Measurements from ENCODE around the gene KDM1B. TPM values are rescaled to one million over a fixed set of nuclear protein-coding genes. Genes with fewer than 3 reads are reported as not detected.

KDM1B gene
- total and polyA plus RNA-seq, 2 experiments from 2014 or later = 3.8 to 9.0 TPM

DNA sequence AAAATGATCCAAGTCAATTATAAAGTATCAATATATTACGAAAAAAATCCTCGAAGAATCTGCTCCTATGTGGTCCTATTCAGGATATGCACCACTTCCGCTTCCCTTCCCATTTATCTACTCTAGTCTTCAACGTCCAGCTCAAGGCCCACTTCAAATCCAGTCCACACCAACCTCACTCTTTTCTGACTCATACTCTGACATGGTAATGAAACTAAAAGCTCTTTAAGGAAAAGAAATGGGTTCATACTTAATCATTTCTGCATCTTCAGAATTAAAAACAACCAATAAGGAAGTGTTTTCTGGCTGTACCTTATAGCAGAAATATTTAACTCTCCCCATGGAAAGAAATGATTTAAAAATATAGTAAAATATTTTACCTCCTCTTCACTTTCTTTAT is 94.0 kb downstream of the KDM1B start:
- Mint-ChIP-seq H3K27me3 (ENCODE audit: insufficient read depth, low read depth, poor library complexity) (no peaks in the 10 kb centered on the region), H3K4me1 (peaks cover 12% of the 10 kb centered on the region; the same call in 2 of the 3 replicates)
- H3K4me1 ChIP-seq (ENCODE audit: insufficient read depth) = no peaks in the 10 kb centered on the region

More for the DNA sequence above, 94.0 kb downstream of the KDM1B start:
- peaks cover 32% of the 10 kb centered on the region for H4K20me1 ChIP-seq (replicated peaks; ENCODE audit: insufficient read depth)
- TF ChIP-seq NANOG (IDR thresholded peaks at IDR 0.05; ENCODE audit: borderline replicate concordance) = no peak
- no peak for TF ChIP-seq CREB1 (CRISPR knock-in tag; IDR thresholded peaks at IDR 0.05; ENCODE audit: low read depth)
- TF ChIP-seq JUNB (IDR thresholded peaks at IDR 0.05; ENCODE audit: unreplicated experiment) = no peak
- TF ChIP-seq EZH2 (IDR thresholded peaks at IDR 0.05; ENCODE audit: low read depth, unreplicated experiment) = no peak
- TF ChIP-seq EZH2phosphoT487 (IDR thresholded peaks at IDR 0.05; ENCODE audit: unreplicated experiment) = no peak
- TF ChIP-seq, protein P1, sequence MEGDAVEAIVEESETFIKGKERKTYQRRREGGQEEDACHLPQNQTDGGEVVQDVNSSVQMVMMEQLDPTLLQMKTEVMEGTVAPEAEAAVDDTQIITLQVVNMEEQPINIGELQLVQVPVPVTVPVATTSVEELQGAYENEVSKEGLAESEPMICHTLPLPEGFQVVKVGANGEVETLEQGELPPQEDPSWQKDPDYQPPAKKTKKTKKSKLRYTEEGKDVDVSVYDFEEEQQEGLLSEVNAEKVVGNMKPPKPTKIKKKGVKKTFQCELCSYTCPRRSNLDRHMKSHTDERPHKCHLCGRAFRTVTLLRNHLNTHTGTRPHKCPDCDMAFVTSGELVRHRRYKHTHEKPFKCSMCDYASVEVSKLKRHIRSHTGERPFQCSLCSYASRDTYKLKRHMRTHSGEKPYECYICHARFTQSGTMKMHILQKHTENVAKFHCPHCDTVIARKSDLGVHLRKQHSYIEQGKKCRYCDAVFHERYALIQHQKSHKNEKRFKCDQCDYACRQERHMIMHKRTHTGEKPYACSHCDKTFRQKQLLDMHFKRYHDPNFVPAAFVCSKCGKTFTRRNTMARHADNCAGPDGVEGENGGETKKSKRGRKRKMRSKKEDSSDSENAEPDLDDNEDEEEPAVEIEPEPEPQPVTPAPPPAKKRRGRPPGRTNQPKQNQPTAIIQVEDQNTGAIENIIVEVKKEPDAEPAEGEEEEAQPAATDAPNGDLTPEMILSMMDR (conservative IDR thresholded peaks at IDR 0.05; ENCODE audit: low read depth in 2 of 2) = no peak
- TF ChIP-seq, protein P2, sequence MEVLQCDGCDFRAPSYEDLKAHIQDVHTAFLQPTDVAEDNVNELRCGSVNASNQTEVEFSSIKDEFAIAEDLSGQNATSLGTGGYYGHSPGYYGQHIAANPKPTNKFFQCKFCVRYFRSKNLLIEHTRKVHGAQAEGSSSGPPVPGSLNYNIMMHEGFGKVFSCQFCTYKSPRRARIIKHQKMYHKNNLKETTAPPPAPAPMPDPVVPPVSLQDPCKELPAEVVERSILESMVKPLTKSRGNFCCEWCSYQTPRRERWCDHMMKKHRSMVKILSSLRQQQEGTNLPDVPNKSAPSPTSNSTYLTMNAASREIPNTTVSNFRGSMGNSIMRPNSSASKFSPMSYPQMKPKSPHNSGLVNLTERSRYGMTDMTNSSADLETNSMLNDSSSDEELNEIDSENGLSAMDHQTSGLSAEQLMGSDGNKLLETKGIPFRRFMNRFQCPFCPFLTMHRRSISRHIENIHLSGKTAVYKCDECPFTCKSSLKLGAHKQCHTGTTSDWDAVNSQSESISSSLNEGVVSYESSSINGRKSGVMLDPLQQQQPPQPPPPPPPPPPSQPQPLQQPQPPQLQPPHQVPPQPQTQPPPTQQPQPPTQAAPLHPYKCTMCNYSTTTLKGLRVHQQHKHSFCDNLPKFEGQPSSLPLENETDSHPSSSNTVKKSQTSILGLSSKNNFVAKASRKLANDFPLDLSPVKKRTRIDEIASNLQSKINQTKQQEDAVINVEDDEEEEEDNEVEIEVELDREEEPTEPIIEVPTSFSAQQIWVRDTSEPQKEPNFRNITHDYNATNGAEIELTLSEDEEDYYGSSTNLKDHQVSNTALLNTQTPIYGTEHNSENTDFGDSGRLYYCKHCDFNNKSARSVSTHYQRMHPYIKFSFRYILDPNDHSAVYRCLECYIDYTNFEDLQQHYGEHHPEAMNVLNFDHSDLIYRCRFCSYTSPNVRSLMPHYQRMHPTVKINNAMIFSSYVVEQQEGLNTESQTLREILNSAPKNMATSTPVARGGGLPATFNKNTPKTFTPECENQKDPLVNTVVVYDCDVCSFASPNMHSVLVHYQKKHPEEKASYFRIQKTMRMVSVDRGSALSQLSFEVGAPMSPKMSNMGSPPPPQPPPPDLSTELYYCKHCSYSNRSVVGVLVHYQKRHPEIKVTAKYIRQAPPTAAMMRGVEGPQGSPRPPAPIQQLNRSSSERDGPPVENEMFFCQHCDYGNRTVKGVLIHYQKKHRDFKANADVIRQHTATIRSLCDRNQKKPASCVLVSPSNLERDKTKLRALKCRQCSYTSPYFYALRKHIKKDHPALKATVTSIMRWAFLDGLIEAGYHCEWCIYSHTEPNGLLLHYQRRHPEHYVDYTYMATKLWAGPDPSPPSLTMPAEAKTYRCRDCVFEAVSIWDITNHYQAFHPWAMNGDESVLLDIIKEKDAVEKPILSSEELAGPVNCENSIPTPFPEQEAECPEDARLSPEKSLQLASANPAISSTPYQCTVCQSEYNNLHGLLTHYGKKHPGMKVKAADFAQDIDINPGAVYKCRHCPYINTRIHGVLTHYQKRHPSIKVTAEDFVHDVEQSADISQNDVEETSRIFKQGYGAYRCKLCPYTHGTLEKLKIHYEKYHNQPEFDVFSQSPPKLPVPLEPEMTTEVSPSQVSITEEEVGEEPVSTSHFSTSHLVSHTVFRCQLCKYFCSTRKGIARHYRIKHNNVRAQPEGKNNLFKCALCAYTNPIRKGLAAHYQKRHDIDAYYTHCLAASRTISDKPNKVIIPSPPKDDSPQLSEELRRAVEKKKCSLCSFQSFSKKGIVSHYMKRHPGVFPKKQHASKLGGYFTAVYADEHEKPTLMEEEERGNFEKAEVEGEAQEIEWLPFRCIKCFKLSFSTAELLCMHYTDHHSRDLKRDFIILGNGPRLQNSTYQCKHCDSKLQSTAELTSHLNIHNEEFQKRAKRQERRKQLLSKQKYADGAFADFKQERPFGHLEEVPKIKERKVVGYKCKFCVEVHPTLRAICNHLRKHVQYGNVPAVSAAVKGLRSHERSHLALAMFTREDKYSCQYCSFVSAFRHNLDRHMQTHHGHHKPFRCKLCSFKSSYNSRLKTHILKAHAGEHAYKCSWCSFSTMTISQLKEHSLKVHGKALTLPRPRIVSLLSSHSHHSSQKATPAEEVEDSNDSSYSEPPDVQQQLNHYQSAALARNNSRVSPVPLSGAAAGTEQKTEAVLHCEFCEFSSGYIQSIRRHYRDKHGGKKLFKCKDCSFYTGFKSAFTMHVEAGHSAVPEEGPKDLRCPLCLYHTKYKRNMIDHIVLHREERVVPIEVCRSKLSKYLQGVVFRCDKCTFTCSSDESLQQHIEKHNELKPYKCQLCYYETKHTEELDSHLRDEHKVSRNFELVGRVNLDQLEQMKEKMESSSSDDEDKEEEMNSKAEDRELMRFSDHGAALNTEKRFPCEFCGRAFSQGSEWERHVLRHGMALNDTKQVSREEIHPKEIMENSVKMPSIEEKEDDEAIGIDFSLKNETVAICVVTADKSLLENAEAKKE (CRISPR knock-in tag; IDR thresholded peaks at IDR 0.05) = no peak
- no peak for TF ChIP-seq ZNF331 (CRISPR knock-in tag; IDR thresholded peaks at IDR 0.05; ENCODE audit: low read depth)
- TF ChIP-seq POLR2AphosphoS5 (IDR thresholded peaks at IDR 0.05; ENCODE audit: low read depth) = no peak
- TF ChIP-seq, protein P3, sequence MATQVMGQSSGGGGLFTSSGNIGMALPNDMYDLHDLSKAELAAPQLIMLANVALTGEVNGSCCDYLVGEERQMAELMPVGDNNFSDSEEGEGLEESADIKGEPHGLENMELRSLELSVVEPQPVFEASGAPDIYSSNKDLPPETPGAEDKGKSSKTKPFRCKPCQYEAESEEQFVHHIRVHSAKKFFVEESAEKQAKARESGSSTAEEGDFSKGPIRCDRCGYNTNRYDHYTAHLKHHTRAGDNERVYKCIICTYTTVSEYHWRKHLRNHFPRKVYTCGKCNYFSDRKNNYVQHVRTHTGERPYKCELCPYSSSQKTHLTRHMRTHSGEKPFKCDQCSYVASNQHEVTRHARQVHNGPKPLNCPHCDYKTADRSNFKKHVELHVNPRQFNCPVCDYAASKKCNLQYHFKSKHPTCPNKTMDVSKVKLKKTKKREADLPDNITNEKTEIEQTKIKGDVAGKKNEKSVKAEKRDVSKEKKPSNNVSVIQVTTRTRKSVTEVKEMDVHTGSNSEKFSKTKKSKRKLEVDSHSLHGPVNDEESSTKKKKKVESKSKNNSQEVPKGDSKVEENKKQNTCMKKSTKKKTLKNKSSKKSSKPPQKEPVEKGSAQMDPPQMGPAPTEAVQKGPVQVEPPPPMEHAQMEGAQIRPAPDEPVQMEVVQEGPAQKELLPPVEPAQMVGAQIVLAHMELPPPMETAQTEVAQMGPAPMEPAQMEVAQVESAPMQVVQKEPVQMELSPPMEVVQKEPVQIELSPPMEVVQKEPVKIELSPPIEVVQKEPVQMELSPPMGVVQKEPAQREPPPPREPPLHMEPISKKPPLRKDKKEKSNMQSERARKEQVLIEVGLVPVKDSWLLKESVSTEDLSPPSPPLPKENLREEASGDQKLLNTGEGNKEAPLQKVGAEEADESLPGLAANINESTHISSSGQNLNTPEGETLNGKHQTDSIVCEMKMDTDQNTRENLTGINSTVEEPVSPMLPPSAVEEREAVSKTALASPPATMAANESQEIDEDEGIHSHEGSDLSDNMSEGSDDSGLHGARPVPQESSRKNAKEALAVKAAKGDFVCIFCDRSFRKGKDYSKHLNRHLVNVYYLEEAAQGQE (IDR thresholded peaks at IDR 0.05; ENCODE audit: unreplicated experiment) = no peak
- TF ChIP-seq STAT1 (IDR thresholded peaks at IDR 0.05; ENCODE audit: unreplicated experiment) = no peak
- TF ChIP-seq, protein P4, sequence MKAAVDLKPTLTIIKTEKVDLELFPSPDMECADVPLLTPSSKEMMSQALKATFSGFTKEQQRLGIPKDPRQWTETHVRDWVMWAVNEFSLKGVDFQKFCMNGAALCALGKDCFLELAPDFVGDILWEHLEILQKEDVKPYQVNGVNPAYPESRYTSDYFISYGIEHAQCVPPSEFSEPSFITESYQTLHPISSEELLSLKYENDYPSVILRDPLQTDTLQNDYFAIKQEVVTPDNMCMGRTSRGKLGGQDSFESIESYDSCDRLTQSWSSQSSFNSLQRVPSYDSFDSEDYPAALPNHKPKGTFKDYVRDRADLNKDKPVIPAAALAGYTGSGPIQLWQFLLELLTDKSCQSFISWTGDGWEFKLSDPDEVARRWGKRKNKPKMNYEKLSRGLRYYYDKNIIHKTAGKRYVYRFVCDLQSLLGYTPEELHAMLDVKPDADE (IDR thresholded peaks at IDR 0.05) = no peak
- no peak for TF ChIP-seq ZNF114 (CRISPR knock-in tag; IDR thresholded peaks at IDR 0.05)
- Mint-ChIP-seq H3K27ac (no peak overlapping the region), H3K4me3 (no peak overlapping the region), H3K9me3 (no peaks in the 10 kb centered on the region), H3K36me3 (ENCODE audit: low read depth) (peaks cover 89% of the 10 kb centered on the region)
- ATAC-seq (no peak), DNase-seq (ENCODE audit: low spot score) (no peak)
- H3K27ac ChIP-seq (ENCODE audit: low read depth) = no peak overlapping the region
- no peak overlapping the region for H2AFZ ChIP-seq
- no peak overlapping the region for H3K4me3 ChIP-seq
- H3K79me2 ChIP-seq (replicated peaks; ENCODE audit: insufficient read depth) = peaks cover 100% of the 10 kb centered on the region
- peaks cover 45% of the 10 kb centered on the region for H3K36me3 ChIP-seq (ENCODE audit: insufficient read depth)
- no peaks in the 10 kb centered on the region for H3K9me2 ChIP-seq (ENCODE audit: insufficient read depth)
- no peaks in the 10 kb centered on the region for H3F3A ChIP-seq (replicated peaks; ENCODE audit: low read depth)
- H3K4me2 ChIP-seq = no peak overlapping the region
- H3K27me3 ChIP-seq (ENCODE audit: insufficient read depth) = no peaks in the 10 kb centered on the region

Measured in GM23338 (cell line).